ENCODE data around the gene GTF2IRD1. TPM values are rescaled to one million over a fixed set of nuclear protein-coding genes. Genes with fewer than 3 reads are reported as not detected.

The GTF2IRD1 gene
- total RNA-seq, 1 donor from 2014 or later, result 16.3 TPM

DNA sequence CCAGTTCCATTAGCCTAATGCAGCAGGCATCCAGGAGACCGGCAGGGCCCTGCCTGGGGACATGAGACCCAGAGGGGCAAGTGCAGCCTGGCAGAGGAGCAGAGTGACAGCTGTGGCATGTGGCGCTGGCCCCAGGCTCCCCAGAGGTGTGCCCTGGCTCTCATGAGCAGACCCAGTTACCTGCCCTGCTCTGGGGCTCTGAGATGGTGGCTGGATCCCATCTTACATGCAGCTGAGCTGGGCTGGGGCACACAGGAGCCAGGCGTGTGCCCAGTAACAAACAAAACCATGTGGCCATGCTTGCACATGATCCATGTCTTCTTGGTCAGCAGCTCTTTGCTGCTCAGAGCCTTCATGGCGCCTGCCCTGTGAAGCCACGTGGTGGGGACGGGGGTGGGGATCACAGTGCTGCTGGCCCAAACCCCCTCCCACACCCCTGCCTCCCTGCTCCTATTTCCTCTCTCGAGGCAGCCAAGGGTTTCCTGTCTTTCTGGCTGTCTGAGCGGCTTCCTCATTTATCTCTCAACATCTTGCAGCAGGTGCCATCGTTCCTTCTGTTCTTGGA lies 163.6 kb downstream of the GTF2IRD1 start:
- intact Hi-C loops (cut with DNase I), result no loop called here
- no peak overlapping the region for H3K4me3 ChIP-seq
- no peaks in the 10 kb centered on the region for H3K36me3 ChIP-seq
- TF ChIP-seq, protein P1, sequence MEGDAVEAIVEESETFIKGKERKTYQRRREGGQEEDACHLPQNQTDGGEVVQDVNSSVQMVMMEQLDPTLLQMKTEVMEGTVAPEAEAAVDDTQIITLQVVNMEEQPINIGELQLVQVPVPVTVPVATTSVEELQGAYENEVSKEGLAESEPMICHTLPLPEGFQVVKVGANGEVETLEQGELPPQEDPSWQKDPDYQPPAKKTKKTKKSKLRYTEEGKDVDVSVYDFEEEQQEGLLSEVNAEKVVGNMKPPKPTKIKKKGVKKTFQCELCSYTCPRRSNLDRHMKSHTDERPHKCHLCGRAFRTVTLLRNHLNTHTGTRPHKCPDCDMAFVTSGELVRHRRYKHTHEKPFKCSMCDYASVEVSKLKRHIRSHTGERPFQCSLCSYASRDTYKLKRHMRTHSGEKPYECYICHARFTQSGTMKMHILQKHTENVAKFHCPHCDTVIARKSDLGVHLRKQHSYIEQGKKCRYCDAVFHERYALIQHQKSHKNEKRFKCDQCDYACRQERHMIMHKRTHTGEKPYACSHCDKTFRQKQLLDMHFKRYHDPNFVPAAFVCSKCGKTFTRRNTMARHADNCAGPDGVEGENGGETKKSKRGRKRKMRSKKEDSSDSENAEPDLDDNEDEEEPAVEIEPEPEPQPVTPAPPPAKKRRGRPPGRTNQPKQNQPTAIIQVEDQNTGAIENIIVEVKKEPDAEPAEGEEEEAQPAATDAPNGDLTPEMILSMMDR (IDR thresholded peaks at IDR 0.05), result no peak
- no peaks in the 10 kb centered on the region for H3K9me3 ChIP-seq
- H3K27me3 ChIP-seq (ENCODE audit: low read depth), result no peaks in the 10 kb centered on the region
- DNase-seq, result peak; percentile 56
- no peak overlapping the region for H3K27ac ChIP-seq
- H3K4me1 ChIP-seq, result peaks cover 13% of the 10 kb centered on the region
- ATAC-seq, result peak in 1 of 2 donors; percentile 60

DNA sequence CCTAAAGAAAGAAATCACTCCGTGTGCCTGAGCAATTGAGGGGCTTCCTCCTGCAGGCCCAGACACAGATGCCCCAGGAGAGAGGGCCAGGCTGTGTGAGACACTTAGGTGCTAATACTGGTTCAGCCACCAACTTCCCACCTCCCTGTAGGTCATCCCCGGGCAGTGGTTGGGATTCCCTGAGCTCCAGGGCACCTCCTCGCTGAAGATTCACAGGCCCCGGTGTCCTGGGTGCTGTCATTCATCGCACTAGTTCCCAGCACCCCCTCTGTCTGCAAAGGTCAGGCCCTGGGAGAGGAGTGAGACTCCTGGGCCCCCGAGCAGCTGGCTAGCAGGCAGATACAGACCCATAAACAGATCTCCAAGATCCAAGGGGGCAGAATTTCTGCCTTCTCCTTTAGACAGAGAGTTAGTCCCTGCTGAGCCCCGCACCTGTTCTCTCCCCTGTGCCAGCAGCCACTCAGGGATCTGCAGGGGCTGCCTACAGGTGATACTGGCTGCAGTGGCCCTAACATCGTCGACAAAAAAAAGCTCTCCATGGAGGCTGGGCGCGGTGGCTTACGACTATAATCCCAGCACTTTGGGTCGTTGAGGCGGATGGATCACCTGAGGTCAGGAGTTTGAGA lies 165.6 kb downstream of the GTF2IRD1 start:
- no peak overlapping the region for H3K4me3 ChIP-seq
- peaks cover 13% of the 10 kb centered on the region for H3K4me1 ChIP-seq
- DNase-seq (no peak), ATAC-seq (no peak)
- no peaks in the 10 kb centered on the region for H3K27me3 ChIP-seq (ENCODE audit: low read depth)
- TF ChIP-seq, protein P1 (IDR thresholded peaks at IDR 0.05), result no peak
- intact Hi-C loops (cut with DNase I), result no loop called here
- H3K27ac ChIP-seq, result no peak overlapping the region
- H3K9me3 ChIP-seq, result no peaks in the 10 kb centered on the region
- no peaks in the 10 kb centered on the region for H3K36me3 ChIP-seq

DNA sequence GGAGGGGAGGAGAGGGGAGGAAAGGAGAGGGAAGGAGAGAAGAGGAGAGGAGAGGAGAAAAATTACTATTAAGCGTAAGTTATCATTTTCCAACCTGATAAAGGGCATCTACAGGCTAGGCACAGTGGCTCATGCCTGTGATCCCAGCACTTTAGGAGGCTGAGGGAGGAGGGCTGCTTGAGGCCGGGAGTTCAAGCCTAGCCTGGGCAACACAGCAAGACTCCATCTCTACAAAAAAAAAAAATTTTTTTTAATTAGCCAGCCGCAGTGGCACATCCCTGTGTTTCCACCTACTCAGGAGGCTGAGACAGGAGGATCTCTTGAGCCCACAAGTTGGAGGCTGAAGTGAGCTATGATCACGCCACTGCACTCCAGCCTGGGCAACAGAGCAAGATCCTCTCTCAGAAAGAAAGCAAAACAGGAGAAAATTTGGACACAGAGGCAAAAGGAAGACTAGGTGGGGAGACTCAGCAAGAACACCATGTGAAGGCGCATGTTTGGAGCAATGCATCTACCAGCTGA lies 168.6 kb downstream of the GTF2IRD1 start:
- H3K9me3 ChIP-seq, result no peaks in the 10 kb centered on the region

DNA sequence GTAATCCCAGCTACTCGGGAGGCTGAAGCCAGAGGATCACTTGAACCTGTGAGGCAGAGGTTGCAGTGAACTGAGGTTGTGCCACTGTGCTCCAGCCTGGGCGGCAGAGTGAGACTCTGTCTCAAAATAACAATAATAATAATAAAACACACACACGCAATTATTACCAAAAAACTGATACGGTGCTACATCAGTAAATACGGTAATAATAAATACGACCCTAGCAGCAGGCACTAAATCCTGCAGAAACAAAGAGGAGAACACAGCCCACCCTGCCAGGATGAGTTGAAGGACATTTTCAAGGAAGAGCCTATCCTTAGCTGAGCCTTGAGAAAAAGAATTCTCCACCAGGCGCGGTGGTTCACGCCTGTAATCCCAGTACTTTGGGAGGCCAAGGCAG lies 169.4 kb downstream of the GTF2IRD1 start:
- H3K4me3 ChIP-seq, result no peak overlapping the region
- H3K27me3 ChIP-seq (ENCODE audit: low read depth), result no peaks in the 10 kb centered on the region
- TF ChIP-seq, protein P1 (IDR thresholded peaks at IDR 0.05), result no peak
- ATAC-seq (no peak), DNase-seq (no peak)
- intact Hi-C loops (cut with DNase I), result no loop called here
- no peak overlapping the region for H3K27ac ChIP-seq
- H3K36me3 ChIP-seq, result no peaks in the 10 kb centered on the region
- H3K4me1 ChIP-seq, result peaks cover 11% of the 10 kb centered on the region
- no peaks in the 10 kb centered on the region for H3K9me3 ChIP-seq

More for the DNA sequence above, 168.6 kb downstream of the GTF2IRD1 start:
- Histone ChIP-seq H3K27ac (no peak overlapping the region), H3K4me3 (no peak overlapping the region), H3K27me3 (ENCODE audit: low read depth) (no peaks in the 10 kb centered on the region), H3K4me1 (peaks cover 13% of the 10 kb centered on the region), H3K36me3 (no peaks in the 10 kb centered on the region)
- DNase-seq (no peak), ATAC-seq (no peak)
- intact Hi-C loops (cut with DNase I), result no loop called here
- TF ChIP-seq, protein P1 (IDR thresholded peaks at IDR 0.05), result no peak

DNA sequence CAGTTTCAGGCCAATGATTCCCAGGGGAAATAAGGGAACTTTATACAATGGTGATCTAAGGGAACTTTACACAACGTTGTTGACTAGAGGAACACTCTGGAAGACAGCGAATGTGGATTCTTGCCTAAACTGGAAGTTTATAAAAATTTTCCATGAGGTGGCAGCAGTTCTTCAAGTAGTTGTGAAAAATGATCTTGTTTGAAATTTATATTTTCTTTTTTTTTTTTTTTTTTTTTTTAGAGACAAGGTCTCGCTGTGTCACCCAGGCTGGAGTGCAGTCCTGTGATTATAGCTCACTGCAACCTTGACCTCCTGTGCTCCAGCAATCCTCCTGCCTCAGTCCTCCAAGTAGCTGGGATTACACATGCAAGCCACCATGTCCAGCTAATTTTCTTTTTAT lies 171.7 kb downstream of the GTF2IRD1 start:
- TF ChIP-seq, protein P1 (IDR thresholded peaks at IDR 0.05), result peak; percentile 21
- no peaks in the 10 kb centered on the region for H3K36me3 ChIP-seq
- intact Hi-C loops (cut with DNase I), result no loop called here
- no peak for DNase-seq
- ATAC-seq, result no peak
- peaks cover 16% of the 10 kb centered on the region for H3K4me1 ChIP-seq
- H3K27ac ChIP-seq, result no peak overlapping the region
- H3K9me3 ChIP-seq, result no peaks in the 10 kb centered on the region
- H3K4me3 ChIP-seq, result no peak overlapping the region
- no peaks in the 10 kb centered on the region for H3K27me3 ChIP-seq (ENCODE audit: low read depth)

All from lower lobe of right lung (tissue), 2 donors.